HUES64 (cell line): ENCODE results near the gene MRAP. TPM values are rescaled to one million over a fixed set of nuclear protein-coding genes. Genes with fewer than 3 reads are reported as not detected.
"Not testable (repeated sequence)": the region's sequence is repeated elsewhere in the genome, so short reads cannot be mapped to it uniquely, and the experiment has no call there.

Experiments used
- H3K27ac ChIP-seq: 2 replicates; pipeline ENCODE4 v1.7.0; 2013; ENCODE audit warnings: low read depth, low read length, inconsistent platforms
- H3K27me3 ChIP-seq: 2 replicates; pipeline ENCODE4 v1.6.1; 2013; ENCODE audit warnings: mild to moderate bottlenecking, low read length; ENCODE audit not compliant: insufficient read depth
- H3K36me3 ChIP-seq: 2 replicates; pipeline ENCODE4 v1.6.1; 2013; ENCODE audit warnings: mild to moderate bottlenecking, low read length; ENCODE audit not compliant: insufficient read depth
- H3K4me1 ChIP-seq: 2 replicates; pipeline ENCODE4 v1.6.1; 2013; ENCODE audit warnings: mild to moderate bottlenecking, low read length, moderate library complexity; ENCODE audit not compliant: insufficient read depth
- H3K4me3 ChIP-seq: 2 replicates; pipeline ENCODE4 v1.5.1; 2013; ENCODE audit warnings: mild to moderate bottlenecking, low read length, moderate library complexity
- H3K9ac ChIP-seq: 2 replicates; pipeline ENCODE4 v1.6.1; 2013; ENCODE audit warnings: mild to moderate bottlenecking, low read depth, low read length
- H3K9me3 ChIP-seq: 2 replicates; pipeline ENCODE4 v1.6.1; 2013; ENCODE audit warnings: low read depth, low read length; ENCODE audit not compliant: insufficient read depth
- WGBS: fragments of 150-250, 120-280 bp; methylation state at CpG from one replicate; pipeline ENCODE4 v1.1.7; 2013; ENCODE audit warnings: missing lambda C conversion rate; 5-methylcytosine and 5-hydroxymethylcytosine counted together
- polyA plus RNA-seq, 2 experiments: library from polyadenylated mRNA; stranded (reverse); fragments of 50-300 nt; gene quantifications; one replicate each; pipeline ENCODE4 v1.2.3, GENCODE V29; 2013

MRAP gene
- polyA plus RNA-seq (2013, experiment 1 of 2), result not detected
- polyA plus RNA-seq (2013, experiment 2 of 2), result not detected

DNA sequence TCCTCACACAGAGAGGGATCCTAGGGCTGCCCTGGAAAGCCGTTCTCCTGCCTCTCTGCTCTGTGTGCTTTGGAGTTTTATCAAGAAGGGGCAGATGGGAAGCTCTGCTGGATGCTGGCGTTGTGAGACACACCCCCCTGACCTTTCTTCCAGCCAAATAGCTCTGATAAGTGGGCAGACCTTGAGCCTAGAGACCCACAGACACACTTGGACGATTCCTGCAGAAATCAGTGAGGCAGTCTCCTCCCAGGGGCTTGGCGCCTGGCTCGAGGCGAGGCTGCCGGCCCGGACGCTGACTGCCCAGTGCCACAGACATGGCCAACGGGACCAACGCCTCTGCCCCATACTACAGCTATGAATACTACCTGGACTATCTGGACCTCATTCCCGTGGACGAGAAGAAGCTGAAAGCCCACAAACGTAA lies at the start of gene MRAP:
Gene MRAP (plus strand): TSS at position 198 of the 424 bp plus-strand sequence. CDS start 117 bp downstream, at position 315.
- 94% methylated on average over 14 of the region's 14 CpGs for WGBS
- no peak within 1 kb of the TSS for H3K9ac ChIP-seq

DNA sequence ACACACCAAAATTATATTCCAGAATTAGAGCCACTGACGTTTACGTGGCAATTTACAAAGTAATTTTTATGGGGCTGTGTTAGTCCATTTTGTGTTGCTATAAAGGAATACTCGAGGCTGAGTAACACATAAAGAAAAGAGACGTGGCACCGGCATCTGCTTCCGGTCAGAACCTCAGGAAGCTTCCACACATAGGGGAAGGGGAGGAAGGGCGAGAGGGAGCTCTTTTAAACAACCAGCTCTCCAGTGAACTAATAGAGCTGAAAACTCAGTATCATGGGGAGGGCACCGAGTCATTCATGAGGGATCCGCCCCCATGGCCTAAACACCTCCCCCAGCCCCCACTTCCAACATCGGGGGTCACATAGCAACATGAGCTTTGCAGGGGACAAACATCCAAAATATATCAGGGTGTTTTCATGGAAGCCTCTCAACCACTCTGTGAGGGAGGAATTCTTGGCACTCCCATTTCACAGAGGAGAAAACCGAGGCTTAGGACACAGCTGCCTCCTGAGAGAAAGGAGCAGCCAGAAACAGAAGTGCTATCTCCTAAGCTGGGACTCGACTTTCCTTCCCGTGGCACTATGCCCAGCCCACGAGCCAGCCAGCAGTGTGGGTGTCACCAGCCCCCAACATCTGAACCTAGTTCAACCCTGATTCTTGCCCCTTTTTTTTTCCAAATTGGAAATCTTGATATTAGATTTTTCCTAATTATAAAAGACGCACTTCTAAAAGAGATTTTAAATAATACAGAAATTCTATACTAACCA lies 49.0 kb upstream of the MRAP start:
- Histone ChIP-seq H3K36me3 (no peaks in the 10 kb centered on the region), H3K27ac (no peak overlapping the region), H3K9ac (no peak overlapping the region), H3K9me3 (no peaks in the 10 kb centered on the region), H3K4me1 (peaks cover 5% of the 10 kb centered on the region), H3K4me3 (no peak overlapping the region), H3K27me3 (no peaks in the 10 kb centered on the region)
- 90% methylated on average over 13 of the region's 15 CpGs for WGBS

More for the DNA sequence above, at the start of gene MRAP:
- Histone ChIP-seq H3K4me3 (no peak within 1 kb of the TSS), H3K9me3 (no peaks in the 10 kb centered on the region), H3K36me3 (peaks cover 14% of the 10 kb centered on the region; the same call in 1 of the 2 replicates), H3K27me3 (no peaks in the 10 kb centered on the region), H3K4me1 (no peaks in the 10 kb centered on the region), H3K27ac (no peak within 1 kb of the TSS)

DNA sequence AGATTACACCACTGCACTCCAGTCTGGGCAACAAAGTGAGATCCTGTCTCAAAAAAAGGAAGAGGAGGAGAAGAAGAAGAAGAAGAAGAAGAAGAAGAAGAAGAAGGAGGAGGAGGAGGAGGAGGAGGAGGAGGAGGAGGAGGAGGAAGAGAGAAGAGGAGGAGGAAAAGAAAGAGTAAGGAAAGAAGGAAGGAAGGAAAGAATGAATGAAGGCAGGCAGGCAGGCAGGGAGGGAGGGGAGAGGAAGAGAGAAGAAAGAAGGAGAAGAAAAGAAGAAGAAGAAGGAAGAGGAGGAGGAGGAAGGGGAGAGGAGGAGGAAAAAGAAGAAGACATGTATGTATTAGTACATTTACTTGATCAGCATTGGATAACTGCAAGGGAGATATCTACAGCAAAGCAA lies 46.5 kb upstream of the MRAP start:
- H3K27me3 ChIP-seq, result no peaks in the 10 kb centered on the region
- no peak overlapping the region for H3K27ac ChIP-seq
- peaks cover 5% of the 10 kb centered on the region for H3K4me1 ChIP-seq
- no peak overlapping the region for H3K9ac ChIP-seq
- H3K9me3 ChIP-seq, result no peaks in the 10 kb centered on the region
- H3K36me3 ChIP-seq, result no peaks in the 10 kb centered on the region
- no peak overlapping the region for H3K4me3 ChIP-seq

DNA sequence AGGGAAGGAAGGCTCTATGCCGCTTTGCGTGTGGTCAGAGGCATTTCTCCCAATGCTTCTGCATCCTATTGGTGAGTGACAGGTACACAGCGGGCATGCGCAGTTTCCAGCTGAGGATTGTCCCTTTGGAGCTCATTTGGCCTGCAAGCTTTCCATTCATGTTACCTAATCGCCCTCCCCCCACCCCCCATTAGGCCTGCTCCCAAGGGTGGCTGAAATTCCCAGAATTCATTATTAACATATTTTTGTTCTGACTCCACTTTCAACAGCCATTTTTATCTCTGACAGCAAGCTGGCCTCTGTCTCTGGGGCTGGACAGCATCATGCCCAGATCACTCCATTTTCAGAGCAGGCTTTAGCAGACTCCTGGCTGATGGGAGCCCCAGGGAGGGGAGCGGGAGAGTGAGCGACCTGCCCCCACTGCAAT lies 45.4 kb upstream of the MRAP start:
- no peaks in the 10 kb centered on the region for H3K36me3 ChIP-seq
- H3K27ac ChIP-seq, result no peak overlapping the region
- H3K27me3 ChIP-seq, result no peaks in the 10 kb centered on the region
- WGBS, result 86% methylated on average over 7 of the region's 7 CpGs
- H3K9me3 ChIP-seq, result no peaks in the 10 kb centered on the region
- no peak overlapping the region for H3K4me3 ChIP-seq
- H3K4me1 ChIP-seq, result peaks cover 11% of the 10 kb centered on the region
- no peak overlapping the region for H3K9ac ChIP-seq

DNA sequence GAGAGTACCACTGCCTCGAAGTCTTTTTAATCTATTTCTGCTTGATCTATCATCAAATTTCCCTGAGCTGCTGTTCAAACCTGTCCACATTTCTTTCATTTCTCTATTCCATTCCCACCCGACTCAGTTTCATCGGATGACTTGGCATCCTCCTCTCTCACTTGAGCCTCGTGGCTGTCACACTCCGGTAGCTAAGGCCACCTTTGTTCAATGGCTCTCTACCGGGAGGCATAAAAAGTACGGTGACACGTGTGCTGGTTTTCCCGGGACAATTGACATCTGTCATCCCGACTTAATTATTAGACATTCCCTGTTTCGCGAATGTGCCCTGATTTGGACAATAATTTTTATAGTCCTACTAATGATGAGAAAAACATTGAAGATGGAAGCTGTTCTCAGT lies 42.4 kb upstream of the MRAP start:
- Histone ChIP-seq H3K36me3 (no peaks in the 10 kb centered on the region), H3K27me3 (no peaks in the 10 kb centered on the region), H3K9ac (no peak overlapping the region), H3K9me3 (no peaks in the 10 kb centered on the region), H3K27ac (no peak overlapping the region), H3K4me3 (no peak overlapping the region), H3K4me1 (peaks cover 6% of the 10 kb centered on the region; the same call in 1 of the 2 replicates)
- 90% methylated on average over 12 of the region's 12 CpGs for WGBS

DNA sequence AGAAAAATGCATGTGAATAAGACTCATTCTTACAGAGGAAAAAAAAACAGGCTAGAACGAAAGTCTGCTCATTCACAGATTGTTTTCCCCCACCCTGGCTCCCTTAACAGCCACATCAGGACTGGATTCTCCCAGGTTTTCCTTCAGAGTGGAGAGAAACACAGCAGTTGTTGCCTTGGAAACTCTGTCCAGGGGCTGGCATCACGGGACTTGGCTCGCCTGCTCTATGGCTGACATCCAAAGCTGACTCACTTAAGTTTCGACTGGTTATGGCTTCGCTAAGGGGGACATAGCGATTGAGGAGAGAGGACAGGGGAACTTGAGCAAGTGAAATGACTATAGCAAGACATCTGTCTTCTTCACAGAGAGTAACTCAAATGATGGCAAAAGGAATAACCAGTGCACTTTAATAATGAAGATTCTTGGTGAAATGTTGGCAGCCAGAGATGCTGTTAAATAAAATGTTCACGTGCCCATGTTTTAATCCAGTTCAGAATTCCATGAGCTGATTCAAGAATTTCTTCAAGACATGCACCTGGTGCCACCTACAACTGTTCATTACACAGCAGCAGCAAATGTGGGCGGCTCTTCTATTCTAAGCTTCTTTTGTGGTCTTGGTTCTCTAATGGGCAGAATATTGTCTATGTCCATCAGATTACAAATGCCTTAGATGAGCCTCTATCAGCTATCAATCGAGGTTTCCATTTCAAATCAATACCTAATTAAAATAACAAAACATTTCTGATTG lies 41.6 kb upstream of the MRAP start:
- Histone ChIP-seq H3K9ac (no peak overlapping the region), H3K9me3 (no peaks in the 10 kb centered on the region), H3K36me3 (no peaks in the 10 kb centered on the region), H3K27ac (no peak overlapping the region), H3K4me1 (peaks cover 6% of the 10 kb centered on the region; the same call in 1 of the 2 replicates), H3K27me3 (no peaks in the 10 kb centered on the region), H3K4me3 (no peak overlapping the region)
- 85% methylated on average over 9 of the region's 9 CpGs for WGBS

DNA sequence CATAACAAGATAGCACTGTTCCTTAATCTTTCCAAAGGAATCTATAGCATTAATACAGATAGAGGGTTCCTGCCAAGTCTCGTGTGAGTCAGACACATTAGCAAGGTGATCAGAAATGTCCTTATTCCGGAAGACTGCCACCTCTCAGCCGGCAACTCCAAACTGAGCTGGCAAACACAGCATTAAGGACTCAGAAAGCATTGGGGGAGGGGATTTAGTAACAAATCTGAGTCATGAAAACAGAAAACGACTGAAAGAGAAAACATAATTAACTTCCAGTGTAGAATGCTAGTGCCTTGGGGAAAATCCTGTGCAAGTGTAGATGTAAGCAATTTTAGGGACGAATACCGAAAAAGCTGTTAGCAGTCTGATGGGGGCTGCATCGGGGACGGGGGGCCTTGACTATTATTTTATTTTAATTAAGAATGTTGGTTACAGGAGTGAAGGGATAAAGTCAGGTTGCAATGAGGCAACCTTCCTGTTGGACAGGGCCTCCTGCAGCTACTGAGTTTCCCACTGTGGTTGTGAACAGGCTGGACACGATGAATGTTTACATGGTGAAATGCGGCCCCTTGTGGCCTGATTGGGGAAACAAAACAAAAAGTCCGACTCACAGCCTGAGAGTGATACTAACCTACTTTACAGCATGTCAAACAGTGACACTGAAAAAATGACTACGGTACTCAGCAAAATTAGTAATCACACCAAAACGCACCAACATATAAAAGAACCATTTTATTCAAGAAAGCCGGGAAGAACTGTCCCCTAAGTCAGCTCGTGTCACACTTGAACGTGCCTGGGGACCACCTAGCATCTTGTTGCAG lies 40.5 kb upstream of the MRAP start:
- 50% methylated on average over 16 of the region's 16 CpGs for WGBS
- Histone ChIP-seq H3K4me1 (peaks cover 6% of the 10 kb centered on the region; the same call in 1 of the 2 replicates), H3K9ac (no peak overlapping the region), H3K4me3 (no peak overlapping the region), H3K9me3 (no peaks in the 10 kb centered on the region), H3K36me3 (no peaks in the 10 kb centered on the region), H3K27ac (no peak overlapping the region), H3K27me3 (no peaks in the 10 kb centered on the region)

DNA sequence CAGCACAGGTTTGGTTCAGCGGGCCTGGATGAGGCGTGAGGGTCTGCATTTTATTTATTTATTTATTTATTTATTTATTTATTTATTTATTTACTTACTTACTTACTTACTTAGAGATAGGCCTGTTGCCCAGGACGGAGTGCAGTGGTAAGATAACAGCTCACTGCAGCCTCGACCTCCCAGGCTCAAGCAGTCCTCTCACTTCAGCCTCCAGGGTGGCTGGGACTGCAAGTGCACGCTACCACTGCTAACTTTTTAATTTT lies 39.9 kb upstream of the MRAP start:
- H3K27me3 ChIP-seq, H3K27ac ChIP-seq, H3K4me1 ChIP-seq, H3K36me3 ChIP-seq, H3K9me3 ChIP-seq, H3K4me3 ChIP-seq, H3K9ac ChIP-seq: not testable (repeated sequence)
- WGBS, result 88% methylated on average over 4 of the region's 5 CpGs

DNA sequence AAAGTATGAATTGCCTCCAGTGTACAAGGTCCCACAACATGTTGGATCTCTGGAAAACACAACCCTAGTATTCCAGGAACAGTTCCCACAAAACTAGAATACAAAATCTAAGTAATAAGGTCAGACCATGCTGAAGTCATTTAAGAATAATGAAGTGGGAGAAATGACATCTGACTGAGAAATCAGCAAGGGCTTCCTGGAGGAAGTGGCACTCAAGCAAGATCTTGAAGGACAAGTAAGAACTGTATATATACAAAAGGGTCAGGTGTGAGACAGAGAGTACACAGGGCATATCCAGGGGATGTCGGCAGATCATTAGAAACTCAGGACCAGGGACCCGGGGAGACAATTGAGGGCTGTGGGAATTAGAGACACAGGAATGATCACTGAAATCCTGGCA lies 38.5 kb upstream of the MRAP start:
- no peaks in the 10 kb centered on the region for H3K9me3 ChIP-seq
- peaks cover 6% of the 10 kb centered on the region; the same call in 1 of the 2 replicates for H3K4me1 ChIP-seq
- 87% methylated on average over 2 of the region's 2 CpGs for WGBS
- no peak overlapping the region for H3K9ac ChIP-seq
- no peak overlapping the region for H3K4me3 ChIP-seq
- H3K36me3 ChIP-seq, result no peaks in the 10 kb centered on the region
- no peak overlapping the region for H3K27ac ChIP-seq
- no peaks in the 10 kb centered on the region for H3K27me3 ChIP-seq

DNA sequence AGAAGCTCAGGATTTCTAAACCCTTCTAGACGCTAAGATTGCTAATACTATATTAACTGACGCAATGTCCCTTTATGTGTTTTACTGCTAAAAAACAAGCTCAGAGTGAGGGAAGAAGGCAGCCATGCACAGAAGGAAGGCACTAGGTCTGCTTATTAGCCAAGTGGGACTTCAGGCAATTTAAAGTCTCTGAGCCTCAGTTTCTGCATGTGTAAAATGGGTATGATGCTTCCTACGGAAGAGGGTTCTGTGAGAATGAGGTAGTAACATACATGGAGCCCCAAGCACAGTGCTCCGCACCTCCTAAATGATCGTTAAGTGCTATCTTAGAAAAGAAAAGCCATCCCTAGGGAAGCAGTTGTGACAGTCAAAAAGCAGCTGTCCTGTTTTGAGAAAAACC lies 36.7 kb upstream of the MRAP start:
- Histone ChIP-seq H3K4me1 (peaks cover 6% of the 10 kb centered on the region; the same call in 1 of the 2 replicates), H3K9me3 (no peaks in the 10 kb centered on the region), H3K36me3 (peaks cover 4% of the 10 kb centered on the region), H3K4me3 (no peak overlapping the region), H3K27ac (no peak overlapping the region), H3K9ac (no peak overlapping the region), H3K27me3 (no peaks in the 10 kb centered on the region)
- WGBS, result 98% methylated on average over 5 of the region's 5 CpGs

DNA sequence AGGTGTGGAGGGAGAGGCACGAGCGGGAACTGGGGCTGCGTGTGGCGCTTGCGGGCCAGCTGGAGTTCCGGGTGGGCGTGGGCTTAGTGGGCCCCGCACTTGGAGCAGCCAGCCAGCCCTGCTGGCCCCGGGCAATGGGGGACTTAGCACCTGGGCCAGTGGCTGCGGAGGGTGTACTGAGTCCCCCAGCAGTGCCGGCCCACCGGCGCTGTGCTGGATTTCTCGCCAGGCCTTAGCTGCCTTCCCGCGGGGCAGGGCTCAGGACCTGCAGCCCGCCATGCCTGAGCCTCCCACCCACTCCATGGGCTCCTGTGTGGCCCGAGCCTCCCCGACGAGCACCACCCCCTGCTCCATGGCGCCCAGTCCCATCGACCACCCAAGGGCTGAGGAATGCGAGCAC lies 33.3 kb upstream of the MRAP start:
- H3K4me1 ChIP-seq, H3K27ac ChIP-seq, H3K4me3 ChIP-seq, H3K9ac ChIP-seq, H3K9me3 ChIP-seq, H3K27me3 ChIP-seq: not testable (repeated sequence)
- WGBS, result 95% methylated on average over 18 of the region's 23 CpGs
- H3K36me3 ChIP-seq, result peaks cover 38% of the 10 kb centered on the region
